HG02678 (cell line): ENCODE measurements around the gene MMD2.
"Not testable (repeated sequence)": the region's sequence is repeated elsewhere in the genome, so short reads cannot be mapped to it uniquely, and the experiment has no call there.

Experiments used
- ATAC-seq: cut with Tn5 transposase; IDR thresholded peaks from one replicate; pipeline ENCODE4 v1.9.1; 2021; ENCODE audit warnings: mild to moderate bottlenecking, moderate library complexity; ENCODE audit not compliant: unreplicated experiment

The MMD2 gene

DNA sequence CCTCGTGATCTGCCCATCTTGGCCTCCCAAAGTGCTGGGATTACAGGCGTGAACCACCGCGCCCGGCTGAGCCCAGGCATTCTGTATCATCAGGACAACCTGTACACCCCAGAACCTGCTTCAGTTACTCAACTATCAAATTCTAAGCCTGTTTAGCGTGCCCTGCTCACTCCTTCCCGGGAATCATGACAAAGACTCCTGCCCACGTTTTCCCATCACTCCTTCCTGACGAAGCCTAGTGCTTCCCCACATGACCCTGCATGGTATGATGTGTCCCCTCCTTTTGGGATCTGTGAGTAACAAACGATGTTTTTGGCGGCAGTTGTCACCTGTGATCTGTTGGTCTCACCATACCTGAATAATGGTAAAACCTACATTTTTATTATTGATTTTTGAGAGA lies 63.2 kb downstream of the MMD2 start:
- ATAC-seq, result no peak

DNA sequence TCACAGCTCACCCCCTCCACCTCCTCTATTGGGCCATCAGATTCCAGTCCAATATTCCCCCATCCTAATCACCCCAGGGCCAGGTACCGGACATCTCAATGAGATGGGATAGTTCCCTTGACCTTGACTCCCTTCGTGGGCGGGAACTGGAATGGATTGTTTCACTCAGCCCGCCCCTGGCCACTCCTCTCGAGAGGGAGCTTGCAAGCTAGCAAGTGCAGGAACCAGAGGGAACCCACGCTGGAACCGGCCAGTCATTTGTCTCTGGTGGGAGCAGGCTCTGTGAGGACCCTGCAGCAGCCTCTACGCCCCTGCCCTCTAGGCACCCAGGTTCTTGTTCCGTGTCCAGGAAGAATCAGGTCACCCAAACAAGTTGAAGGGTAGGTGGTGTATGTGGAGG lies 64.5 kb downstream of the MMD2 start:
- ATAC-seq, result no peak

GRCh38 chr7:4893929-4894475 lies 65.0 kb downstream of the MMD2 start:
- ATAC-seq, result no peak

GRCh38 chr7:4893188-4893587 lies 65.8 kb downstream of the MMD2 start:
- not testable (repeated sequence) for ATAC-seq

GRCh38 chr7:4891522-4891921 lies 67.5 kb downstream of the MMD2 start:
- ATAC-seq, result not testable (repeated sequence)

DNA sequence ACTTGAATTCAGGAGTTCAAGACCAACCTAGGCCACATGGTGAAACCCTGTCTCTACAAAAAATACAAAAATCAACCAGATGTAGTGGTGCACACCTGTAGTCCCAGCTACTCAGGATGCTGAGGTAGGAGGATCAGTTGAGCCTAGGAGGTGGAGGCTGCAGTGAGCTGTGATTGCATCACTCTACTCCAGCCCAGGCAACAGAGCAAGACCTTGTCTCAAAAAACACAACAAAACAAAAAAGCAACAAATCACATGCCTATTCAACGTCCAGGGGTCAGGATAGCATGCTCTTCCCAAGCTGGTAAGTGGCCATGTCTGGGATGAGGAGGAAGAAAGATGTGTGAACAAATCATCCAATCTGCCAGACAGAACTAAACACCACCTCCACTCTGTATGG lies 69.3 kb downstream of the MMD2 start:
- ATAC-seq, result no peak

- ATAC-seq, result no peak
These were observed 70.8 kb downstream of the MMD2 start for GRCh38 chr7:4888161-4888560.

GRCh38 chr7:4886671-4887070 lies 72.3 kb downstream of the MMD2 start:
- ATAC-seq, result no peak

DNA sequence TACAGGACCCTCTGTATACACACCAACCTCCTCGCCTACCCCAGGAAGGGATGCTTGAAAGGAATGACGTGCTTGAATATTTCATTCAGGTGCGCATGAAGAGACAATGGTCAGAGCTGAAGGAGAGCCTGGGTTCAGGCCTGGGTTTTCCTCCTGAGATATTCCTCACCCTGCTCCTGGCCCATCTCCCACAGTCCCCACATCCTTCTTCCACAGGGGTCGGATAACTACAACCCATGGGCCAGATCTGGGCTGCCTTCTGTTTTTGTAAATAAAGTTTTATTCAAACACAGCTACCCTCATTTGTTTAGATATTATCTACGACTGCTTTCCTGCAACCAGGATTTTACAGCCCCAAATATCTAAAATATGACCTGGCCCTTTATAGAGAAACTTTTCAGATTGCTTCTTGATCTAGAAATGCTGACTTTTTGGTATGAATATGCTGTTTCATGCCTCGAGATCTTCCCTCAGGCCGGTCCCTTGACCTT lies 73.6 kb downstream of the MMD2 start:
- no peak for ATAC-seq

DNA sequence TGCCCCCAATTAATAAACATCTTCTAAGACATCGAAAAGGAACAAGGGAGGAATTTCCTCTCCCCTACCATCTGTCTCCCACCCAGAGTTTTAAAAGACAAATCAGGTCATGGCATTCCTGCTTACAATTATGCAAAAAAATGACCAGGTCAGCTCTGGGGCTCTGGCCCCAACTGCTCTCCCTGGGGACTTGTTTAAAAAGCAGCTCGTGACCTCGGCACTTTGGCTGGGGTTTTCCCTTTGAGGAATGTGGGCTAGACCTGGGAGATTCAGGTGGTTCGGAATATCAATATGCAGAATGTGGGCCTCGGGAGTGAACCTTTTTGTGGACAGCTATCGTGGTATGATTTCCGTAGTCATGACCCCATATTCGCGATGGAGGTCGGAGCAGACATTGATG lies 74.8 kb downstream of the MMD2 start:
- ATAC-seq, result no peak

DNA sequence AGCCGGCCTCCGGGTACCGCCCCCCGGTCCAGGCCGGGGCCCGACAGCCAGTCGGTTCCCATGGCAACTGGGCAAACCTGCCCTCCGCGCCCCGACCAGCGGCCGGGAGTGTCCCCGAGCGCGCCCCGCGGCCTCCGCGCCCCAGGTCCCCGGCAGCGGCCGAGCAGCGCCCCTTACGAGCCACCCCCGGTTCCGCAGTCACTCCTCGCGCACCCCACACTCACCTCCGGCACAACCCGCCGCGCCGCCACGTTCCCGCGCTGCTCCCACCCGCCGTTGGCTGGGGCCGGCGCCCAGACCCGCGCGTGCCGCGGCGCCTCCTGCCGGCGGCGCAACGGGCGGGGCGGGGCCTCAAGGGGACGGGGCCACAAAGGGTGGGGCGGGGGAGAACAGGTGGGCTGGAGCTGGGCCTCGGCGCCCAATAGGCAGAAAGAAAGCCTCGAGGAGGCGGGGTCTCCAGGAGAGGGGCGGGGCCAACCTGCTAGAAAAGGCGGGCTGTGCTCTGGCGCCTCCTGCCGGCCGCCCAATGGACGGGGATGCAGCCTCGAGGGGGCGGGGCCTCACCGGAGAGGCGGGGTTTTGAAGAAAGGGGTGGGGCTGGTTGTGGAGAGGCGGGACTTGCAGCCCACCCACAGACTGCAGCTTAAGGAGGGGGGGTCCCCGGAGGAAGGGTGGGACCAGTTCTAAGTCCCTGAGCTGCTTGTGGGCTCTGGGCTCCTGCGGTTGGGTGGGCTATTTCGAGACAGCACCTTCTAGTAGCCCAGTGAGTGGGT lies 75.4 kb downstream of the MMD2 start, which contains the start of gene RADIL:
Gene RADIL, minus strand, starts transcription at position 345 of the 773 bp plus-strand sequence. CDS start 5,577 bp downstream, outside the sequence.
- ATAC-seq, result no peak

- ATAC-seq, result no peak
These were observed 76.0 kb downstream of the MMD2 start for GRCh38 chr7:4883033-4883371.

DNA sequence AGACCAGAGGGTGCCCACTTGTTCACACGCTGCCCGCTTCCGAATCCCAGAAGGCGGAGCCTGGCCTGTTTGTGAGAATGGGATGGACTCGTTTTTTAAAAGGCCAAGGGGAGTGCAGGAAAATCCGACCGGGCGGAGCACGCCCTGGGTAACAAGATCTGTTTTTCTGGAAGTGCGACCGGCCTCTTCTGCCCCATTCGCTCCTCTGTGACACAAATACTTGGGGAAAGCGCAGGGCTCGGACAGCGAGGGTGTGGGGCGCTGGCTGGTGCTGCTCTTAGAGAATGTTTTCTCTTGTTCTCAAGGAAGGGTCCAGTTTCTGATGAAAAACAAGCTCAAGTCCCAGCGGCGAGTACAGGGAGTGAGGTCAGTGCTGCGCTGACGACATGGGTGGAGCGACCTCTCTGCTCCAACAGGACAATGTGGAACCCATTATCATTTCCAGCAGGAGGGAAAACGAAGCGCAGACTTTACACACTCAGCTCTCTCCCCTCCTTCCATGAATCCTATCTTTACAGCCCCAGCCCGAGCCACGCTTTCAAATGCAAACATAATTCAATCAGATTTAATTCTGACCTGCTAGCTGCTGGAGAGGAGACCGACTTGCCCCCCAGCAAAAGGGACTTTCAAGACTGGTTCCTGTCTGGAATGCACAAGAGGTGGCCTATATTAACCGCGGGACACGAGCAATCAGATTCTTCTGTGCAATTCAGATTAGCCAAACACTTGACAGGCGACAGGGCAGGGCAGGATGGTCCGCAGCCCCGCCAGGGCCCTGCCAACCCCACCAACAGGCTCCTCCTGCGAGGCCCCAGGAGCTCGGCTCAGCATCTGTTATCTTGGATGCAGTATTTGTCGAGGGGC lies 76.6 kb downstream of the MMD2 start:
- ATAC-seq, result no peak

- no peak for ATAC-seq
These were observed 78.8 kb downstream of the MMD2 start for GRCh38 chr7:4880218-4880617.

DNA sequence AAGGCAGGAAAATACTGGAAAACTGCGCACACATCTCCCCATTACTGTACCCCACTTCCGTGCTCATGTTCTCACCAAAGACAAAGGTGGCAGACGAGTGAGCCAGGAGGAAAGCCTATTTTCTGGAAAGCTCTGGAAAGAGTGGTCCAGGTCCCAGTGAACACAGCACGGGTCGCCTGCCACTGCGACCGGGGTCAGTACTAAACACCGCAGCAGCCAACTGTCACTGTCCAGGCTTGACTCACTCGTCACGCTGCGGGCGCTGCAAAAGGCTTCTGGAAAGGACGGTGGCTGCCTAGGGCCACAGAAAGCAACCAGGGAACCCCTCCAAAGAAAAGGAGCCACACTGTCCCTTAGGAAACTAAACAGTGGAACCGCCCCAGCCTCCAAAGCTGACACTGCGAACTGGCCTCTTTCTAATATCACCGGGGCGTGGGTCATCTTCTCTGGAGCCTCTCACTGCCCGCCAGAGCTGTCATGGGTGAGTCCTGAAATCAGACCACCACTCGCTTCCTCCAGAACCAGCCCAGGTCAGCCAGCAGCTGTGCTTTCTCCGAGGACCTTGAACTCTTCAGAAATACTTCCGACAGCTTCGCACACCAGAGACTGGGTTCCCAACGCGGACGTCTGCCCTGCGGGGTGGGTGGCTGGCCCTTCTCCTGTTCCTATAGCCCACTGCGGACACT lies 79.4 kb downstream of the MMD2 start:
- no peak for ATAC-seq

DNA sequence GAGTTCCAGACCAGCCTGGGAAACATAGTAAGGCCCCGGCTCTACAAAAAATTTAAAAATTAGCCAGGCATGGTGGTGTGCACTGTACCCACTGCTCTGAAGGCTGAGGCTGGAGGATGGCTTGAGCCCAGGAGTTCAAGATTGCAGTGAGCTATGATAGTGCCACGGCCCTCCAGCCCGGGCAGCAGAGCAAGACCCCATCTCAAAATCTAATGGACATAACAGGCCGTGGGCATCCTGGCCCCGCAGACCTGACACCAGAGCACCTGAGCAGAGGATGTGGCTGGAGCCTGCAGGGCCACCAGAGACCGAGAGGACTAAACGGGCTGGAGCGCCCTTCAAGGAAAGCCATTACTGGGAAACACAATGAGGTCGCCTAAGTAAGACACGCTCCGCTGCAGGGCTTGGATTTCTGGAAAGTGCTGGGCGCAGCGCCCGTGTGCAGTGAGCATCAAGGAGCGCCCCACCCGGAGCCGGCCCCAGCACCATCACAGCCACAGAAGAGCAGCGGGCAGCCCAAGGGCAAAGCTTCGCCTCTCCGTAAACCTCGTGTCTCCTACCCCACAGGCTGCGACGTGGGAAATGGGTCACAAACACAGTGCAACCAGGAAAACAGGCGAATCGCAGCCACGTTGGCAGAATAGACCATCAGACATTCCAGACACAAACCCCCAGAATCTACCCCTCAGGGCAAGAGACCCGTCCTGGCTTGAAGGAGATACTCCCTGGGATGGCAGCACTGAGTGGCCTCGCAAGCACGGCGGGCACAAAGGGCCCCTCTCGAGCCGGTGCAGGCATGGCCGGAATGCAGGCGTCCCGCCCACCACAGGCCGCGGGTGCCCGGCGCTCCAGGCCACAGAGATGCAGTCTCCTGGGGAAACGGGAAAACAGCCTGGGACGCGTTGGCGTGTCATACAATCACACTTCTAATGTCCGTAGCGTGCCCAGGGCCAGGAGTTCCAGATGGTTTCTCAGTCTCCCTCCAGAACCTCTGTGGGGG lies 80.4 kb downstream of the MMD2 start:
- no peak for ATAC-seq

- ATAC-seq, result no peak
These were observed 82.4 kb downstream of the MMD2 start for GRCh38 chr7:4876586-4876985.

- ATAC-seq, result no peak
These were observed 83.6 kb downstream of the MMD2 start for GRCh38 chr7:4875391-4875790.

DNA sequence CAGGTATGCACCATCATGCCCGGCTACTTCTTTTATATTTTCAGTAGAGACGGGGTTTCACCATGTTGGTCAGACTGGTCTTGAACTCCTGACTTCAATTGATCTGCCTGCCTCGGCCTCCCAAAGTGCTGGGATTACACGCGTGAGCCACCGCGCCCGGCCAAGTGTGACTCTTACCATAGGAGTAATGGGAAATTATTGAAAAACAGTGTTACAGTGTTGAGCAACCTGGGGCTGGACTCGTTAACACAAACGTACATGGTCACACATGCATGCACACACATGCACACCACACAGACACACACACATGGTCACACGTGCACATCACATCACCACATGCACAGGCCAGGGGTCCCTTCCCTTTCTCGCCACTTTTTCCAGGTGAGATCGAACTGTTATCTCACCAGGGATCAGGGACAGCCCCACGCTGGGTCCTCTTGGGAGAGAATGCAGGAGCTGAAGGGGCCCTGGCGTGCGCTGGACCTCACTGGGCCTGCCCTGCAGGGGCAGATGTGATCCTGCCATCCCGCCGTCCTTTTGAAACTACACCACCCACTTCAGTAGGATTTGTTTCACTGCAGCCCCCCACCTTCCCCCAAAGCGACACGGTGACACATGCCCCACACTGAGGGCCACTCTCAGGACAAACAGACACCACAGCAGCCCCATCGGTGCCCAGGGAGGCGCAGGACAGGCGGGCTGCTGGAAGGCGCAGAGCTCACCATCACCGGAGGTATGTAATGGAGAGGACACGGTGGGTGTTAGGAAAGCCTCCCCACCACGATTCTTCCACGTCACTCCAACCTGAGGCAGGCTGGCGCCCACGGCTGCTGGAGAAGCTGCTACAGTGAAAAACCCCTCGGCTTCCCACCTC lies 85.7 kb downstream of the MMD2 start:
- ATAC-seq, result no peak
